ENCODE results near the gene MACROD1. TPM values are rescaled to one million over a fixed set of nuclear protein-coding genes. Genes with fewer than 3 reads are reported as not detected.
"Not testable (repeated sequence)": the region's sequence is repeated elsewhere in the genome, so short reads cannot be mapped to it uniquely, and the experiment has no call there.

Gene MACROD1
- total RNA-seq, 1 experiment from 2014 or later = 36.9 TPM

DNA sequence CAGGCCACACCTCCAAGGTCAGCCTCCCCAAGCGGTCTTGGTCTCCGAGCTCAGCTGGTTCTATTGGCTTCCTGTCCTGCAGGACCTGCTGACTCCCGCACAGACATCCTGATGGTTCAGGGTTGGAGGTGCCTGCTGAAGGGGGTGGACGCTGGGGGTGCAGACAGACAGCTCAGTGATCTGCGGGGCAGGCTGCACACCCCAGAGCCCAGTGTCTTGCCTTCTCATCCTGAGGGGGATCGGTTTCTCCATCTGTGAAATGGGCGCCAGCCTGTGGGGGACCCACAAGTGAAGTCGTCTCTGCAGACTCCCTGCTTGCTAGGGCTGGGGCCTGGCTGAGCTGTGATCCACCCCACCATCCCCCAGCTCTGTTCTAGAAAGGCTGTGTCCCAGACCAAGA lies 116.4 kb downstream of the MACROD1 start (continued):
- TF ChIP-seq GRHL2 (CRISPR knock-in tag; IDR thresholded peaks at IDR 0.05; ENCODE audit: insufficient replicate concordance, severe bottlenecking) = no peak
- TF ChIP-seq NFYB (CRISPR knock-in tag; conservative IDR thresholded peaks at IDR 0.05; ENCODE audit: low read depth) = no peak
- no peak for TF ChIP-seq ZNF671 (CRISPR knock-in tag; IDR thresholded peaks at IDR 0.05)
- TF ChIP-seq, protein P1, sequence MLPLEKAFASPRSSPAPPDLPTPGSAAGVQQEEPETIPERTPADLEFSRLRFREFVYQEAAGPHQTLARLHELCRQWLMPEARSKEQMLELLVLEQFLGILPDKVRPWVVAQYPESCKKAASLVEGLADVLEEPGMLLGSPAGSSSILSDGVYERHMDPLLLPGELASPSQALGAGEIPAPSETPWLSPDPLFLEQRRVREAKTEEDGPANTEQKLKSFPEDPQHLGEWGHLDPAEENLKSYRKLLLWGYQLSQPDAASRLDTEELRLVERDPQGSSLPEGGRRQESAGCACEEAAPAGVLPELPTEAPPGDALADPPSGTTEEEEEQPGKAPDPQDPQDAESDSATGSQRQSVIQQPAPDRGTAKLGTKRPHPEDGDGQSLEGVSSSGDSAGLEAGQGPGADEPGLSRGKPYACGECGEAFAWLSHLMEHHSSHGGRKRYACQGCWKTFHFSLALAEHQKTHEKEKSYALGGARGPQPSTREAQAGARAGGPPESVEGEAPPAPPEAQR (CRISPR knock-in tag; IDR thresholded peaks at IDR 0.05) = no peak
- no peak for TF ChIP-seq CREB1 (CRISPR knock-in tag; IDR thresholded peaks at IDR 0.05)

DNA sequence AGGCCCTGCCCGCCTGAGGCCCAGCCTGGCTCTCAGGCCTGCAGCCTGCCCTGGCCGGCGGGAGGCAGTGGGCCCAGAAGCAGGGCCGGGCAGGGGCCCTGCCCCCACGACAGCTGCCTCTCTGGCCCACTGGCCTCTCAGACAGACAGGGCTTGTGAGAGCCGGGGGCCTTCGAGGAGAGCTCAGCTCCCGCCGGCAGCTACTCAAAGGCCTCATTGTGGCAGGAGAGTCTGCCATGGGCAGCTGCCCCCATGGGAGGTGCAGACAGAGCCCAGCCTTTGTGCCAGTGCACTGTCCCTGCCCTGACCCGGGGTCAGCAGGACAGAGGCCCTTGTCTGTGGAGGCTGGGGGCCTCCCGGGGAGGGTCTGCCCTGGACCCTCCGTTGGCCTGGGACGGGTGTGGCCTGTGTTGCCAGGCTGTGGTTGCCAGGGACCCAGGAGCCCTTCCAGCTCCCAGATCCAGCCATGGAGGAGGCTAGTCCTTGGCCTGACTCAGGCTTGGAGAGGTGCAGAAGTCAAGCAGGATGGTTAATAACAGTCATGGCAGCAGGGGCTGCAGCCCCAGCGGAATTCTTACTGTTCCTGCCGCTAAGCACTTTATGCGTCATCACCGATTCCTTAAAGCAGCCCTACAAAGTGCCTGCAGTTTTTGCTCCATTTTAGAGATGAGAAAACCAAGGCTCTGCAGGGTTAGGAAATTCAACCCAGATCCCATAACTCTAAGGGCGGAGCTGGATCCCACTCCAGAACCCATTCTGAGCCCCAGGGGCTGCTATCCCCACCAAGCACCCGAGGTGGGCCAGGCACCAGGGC lies 117.7 kb downstream of the MACROD1 start:
- no peak for ATAC-seq

DNA sequence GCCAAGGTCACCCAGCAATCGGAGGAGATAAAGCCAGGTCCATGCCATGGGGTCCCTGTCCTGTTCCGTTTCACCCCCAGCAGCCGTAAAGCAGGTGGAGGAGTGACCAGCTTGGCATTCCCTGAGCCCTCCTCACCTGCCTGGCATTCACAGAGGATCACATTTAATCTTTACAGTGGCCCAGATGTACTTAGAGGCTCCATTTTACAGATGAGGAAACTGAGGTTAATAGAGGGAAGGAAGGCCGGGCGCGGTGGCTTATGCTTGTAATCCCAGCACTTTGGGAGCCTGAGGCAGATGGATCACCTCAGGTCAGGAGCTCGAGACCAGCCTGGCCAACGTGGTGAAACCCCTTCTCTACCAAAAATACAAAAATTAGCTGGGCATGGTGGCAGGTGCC lies 118.5 kb downstream of the MACROD1 start:
- POLR2A ChIA-PET; H3K4me1 Mint-ChIP-seq; ATAC-seq; H3K27ac Mint-ChIP-seq; H3K4me3 Mint-ChIP-seq; DNase-seq (ENCODE audit: low spot score); H3K9me3 Mint-ChIP-seq; H3K36me3 Mint-ChIP-seq: not testable (repeated sequence)
- CTCF ChIA-PET = interaction anchor here (1.1 to 2.2 kb wide), 3 partner anchors 22 to 237 kb away, joined by 4 to 7 read pairs (median 5); no protein-coding TSS in a partner anchor
- peaks cover 91% of the 10 kb centered on the region for H3K27me3 Mint-ChIP-seq (ENCODE audit: low read depth)

More for the DNA sequence above, 117.7 kb downstream of the MACROD1 start:
- TF ChIP-seq ESRRA (CRISPR knock-in tag; IDR thresholded peaks at IDR 0.05; ENCODE audit: borderline replicate concordance) (no peak), ZNF423 (CRISPR knock-in tag; IDR thresholded peaks at IDR 0.05) (no peak), NFE2L1 (CRISPR knock-in tag; IDR thresholded peaks at IDR 0.05) (no peak), SMAD4 (CRISPR knock-in tag; IDR thresholded peaks at IDR 0.05) (no peak), PRRX2 (CRISPR knock-in tag; IDR thresholded peaks at IDR 0.05) (no peak), MYBL2 (CRISPR knock-in tag; IDR thresholded peaks at IDR 0.05) (no peak)
- TF ChIP-seq, protein P2, sequence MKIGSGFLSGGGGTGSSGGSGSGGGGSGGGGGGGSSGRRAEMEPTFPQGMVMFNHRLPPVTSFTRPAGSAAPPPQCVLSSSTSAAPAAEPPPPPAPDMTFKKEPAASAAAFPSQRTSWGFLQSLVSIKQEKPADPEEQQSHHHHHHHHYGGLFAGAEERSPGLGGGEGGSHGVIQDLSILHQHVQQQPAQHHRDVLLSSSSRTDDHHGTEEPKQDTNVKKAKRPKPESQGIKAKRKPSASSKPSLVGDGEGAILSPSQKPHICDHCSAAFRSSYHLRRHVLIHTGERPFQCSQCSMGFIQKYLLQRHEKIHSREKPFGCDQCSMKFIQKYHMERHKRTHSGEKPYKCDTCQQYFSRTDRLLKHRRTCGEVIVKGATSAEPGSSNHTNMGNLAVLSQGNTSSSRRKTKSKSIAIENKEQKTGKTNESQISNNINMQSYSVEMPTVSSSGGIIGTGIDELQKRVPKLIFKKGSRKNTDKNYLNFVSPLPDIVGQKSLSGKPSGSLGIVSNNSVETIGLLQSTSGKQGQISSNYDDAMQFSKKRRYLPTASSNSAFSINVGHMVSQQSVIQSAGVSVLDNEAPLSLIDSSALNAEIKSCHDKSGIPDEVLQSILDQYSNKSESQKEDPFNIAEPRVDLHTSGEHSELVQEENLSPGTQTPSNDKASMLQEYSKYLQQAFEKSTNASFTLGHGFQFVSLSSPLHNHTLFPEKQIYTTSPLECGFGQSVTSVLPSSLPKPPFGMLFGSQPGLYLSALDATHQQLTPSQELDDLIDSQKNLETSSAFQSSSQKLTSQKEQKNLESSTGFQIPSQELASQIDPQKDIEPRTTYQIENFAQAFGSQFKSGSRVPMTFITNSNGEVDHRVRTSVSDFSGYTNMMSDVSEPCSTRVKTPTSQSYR (CRISPR knock-in tag; IDR thresholded peaks at IDR 0.05) = no peak
- TF ChIP-seq, protein P3, sequence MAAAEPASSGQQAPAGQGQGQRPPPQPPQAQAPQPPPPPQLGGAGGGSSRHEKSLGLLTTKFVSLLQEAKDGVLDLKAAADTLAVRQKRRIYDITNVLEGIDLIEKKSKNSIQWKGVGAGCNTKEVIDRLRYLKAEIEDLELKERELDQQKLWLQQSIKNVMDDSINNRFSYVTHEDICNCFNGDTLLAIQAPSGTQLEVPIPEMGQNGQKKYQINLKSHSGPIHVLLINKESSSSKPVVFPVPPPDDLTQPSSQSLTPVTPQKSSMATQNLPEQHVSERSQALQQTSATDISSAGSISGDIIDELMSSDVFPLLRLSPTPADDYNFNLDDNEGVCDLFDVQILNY (CRISPR knock-in tag; IDR thresholded peaks at IDR 0.05) = no peak
- TF ChIP-seq, protein P4, sequence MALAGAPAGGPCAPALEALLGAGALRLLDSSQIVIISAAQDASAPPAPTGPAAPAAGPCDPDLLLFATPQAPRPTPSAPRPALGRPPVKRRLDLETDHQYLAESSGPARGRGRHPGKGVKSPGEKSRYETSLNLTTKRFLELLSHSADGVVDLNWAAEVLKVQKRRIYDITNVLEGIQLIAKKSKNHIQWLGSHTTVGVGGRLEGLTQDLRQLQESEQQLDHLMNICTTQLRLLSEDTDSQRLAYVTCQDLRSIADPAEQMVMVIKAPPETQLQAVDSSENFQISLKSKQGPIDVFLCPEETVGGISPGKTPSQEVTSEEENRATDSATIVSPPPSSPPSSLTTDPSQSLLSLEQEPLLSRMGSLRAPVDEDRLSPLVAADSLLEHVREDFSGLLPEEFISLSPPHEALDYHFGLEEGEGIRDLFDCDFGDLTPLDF (CRISPR knock-in tag; IDR thresholded peaks at IDR 0.05) = no peak
- ChIA-PET CTCF (interaction anchor here (1.1 to 2.2 kb wide), 3 partner anchors 23 to 238 kb away, joined by 4 to 7 read pairs (median 5); no protein-coding TSS in a partner anchor), POLR2A (no interaction called here)
- H3K9me3 Mint-ChIP-seq = no peaks in the 10 kb centered on the region
- DNase-seq (ENCODE audit: low spot score) = no peak
- H3K4me1 Mint-ChIP-seq = peaks cover 7% of the 10 kb centered on the region
- peaks cover 86% of the 10 kb centered on the region for H3K27me3 Mint-ChIP-seq (ENCODE audit: low read depth)
- no peak overlapping the region for H3K4me3 Mint-ChIP-seq
- H3K27ac Mint-ChIP-seq = no peak overlapping the region
- H3K36me3 Mint-ChIP-seq = no peaks in the 10 kb centered on the region

DNA sequence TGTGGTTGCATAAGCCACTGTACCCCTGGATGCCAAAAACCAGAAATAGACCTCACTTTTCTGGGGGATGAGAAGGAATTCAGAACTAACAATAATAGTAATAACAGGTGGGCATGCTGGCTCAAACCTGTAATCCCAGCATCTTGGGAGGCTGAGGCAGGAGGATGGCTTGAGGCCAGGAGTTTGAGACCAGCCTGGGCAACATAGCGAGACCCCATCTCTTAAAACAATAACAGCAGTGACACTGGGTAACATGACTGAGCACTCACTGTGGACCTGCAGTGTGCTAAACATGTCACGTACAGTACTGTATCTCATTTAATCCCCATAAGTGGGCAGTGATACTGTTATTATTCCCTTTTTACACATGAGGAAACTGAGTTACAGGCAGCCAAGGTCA lies 120.2 kb downstream of the MACROD1 start:
- DNase-seq (ENCODE audit: low spot score) = no peak
- H3K9me3 Mint-ChIP-seq = no peaks in the 10 kb centered on the region
- no peak overlapping the region for H3K27ac Mint-ChIP-seq
- ChIA-PET CTCF (no interaction called here), POLR2A (no interaction called here)
- H3K36me3 Mint-ChIP-seq = no peaks in the 10 kb centered on the region
- H3K27me3 Mint-ChIP-seq (ENCODE audit: low read depth) = peaks cover 91% of the 10 kb centered on the region
- no peak for ATAC-seq
- peaks cover 3% of the 10 kb centered on the region; the same call in 1 of the 2 replicates for H3K4me1 Mint-ChIP-seq
- TF ChIP-seq ESRRA (CRISPR knock-in tag; IDR thresholded peaks at IDR 0.05; ENCODE audit: borderline replicate concordance) (no peak), RORB (CRISPR knock-in tag; IDR thresholded peaks at IDR 0.05) (no peak), ZNF121 (CRISPR knock-in tag; IDR thresholded peaks at IDR 0.05) (peak; percentile 86; the same call in 1 of the 2 replicates)
- TF ChIP-seq, protein P1 (CRISPR knock-in tag; IDR thresholded peaks at IDR 0.05) = no peak
- no peak overlapping the region for H3K4me3 Mint-ChIP-seq

Measured in WTC11 (cell line).